Astrocyte (in vitro differentiated cells and primary cell): ENCODE results near the gene TPT1. TPM values are rescaled to one million over a fixed set of nuclear protein-coding genes. Genes with fewer than 3 reads are reported as not detected.
"Not testable (repeated sequence)": the region's sequence is repeated elsewhere in the genome, so short reads cannot be mapped to it uniquely, and the experiment has no call there.

Experiments used
- DNase-seq: peaks from one replicate; pipeline ENCODE4 v3.0.0-alpha.2; 2010; ENCODE audit warnings: low read depth
- FAIRE-seq: peaks from 2 replicates; lab custom pipeline; 2011; peaks lifted over from hg19 to GRCh38; lab: Jason Lieb, UNC
- H2AFZ ChIP-seq: 2 replicates; pipeline ENCODE4 v1.6.0; 2012; ENCODE audit warnings: low read depth, low read length, inconsistent platforms
- H3K27ac ChIP-seq: 2 replicates; pipeline ENCODE4 v1.5.1; 2011; ENCODE audit warnings: low read depth, low read length, inconsistent platforms
- H3K27me3 ChIP-seq: 2 replicates; pipeline ENCODE4 v1.6.0; 2011; ENCODE audit warnings: low read length, inconsistent platforms; ENCODE audit not compliant: insufficient read depth
- H3K36me3 ChIP-seq: 2 replicates; pipeline ENCODE4 v1.5.1; 2011; ENCODE audit warnings: low read length, inconsistent platforms; ENCODE audit not compliant: insufficient read depth
- H3K4me1 ChIP-seq: 2 replicates; pipeline ENCODE4 v1.5.1; 2011; ENCODE audit warnings: low read length, inconsistent platforms; ENCODE audit not compliant: insufficient read depth
- H3K4me2 ChIP-seq: 2 replicates; pipeline ENCODE4 v1.6.0; 2012; ENCODE audit warnings: low read length, inconsistent platforms
- H3K4me3 ChIP-seq: 2 replicates; pipeline ENCODE4 v1.5.1; 2011; ENCODE audit warnings: low read depth, mild to moderate bottlenecking, low read length, inconsistent platforms; ENCODE audit not compliant: insufficient read depth
- H3K79me2 ChIP-seq: 2 replicates; pipeline ENCODE4 v1.6.0; 2012; ENCODE audit warnings: mild to moderate bottlenecking, low read length, inconsistent platforms; ENCODE audit not compliant: insufficient read depth
- H3K9ac ChIP-seq: 2 replicates; pipeline ENCODE4 v1.6.0; 2012; ENCODE audit warnings: mild to moderate bottlenecking, low read length, inconsistent platforms
- H3K9me3 ChIP-seq: 2 replicates; pipeline ENCODE4 v1.5.1; 2012; ENCODE audit warnings: low read depth, mild to moderate bottlenecking, low read length, inconsistent platforms; ENCODE audit not compliant: insufficient read depth
- H4K20me1 ChIP-seq: 2 replicates; pipeline ENCODE4 v1.6.0; 2012; ENCODE audit warnings: low read length, inconsistent platforms; ENCODE audit not compliant: insufficient read depth
- H3K27ac Mint-ChIP-seq: one replicate; pipeline ENCODE4 v1.8.0; 2021; ENCODE audit warnings: mild to moderate bottlenecking, mixed read lengths; ENCODE audit not compliant: unreplicated experiment
- H3K27me3 Mint-ChIP-seq: one replicate; pipeline ENCODE4 v1.8.0; 2021; ENCODE audit warnings: low read depth, mixed read lengths; ENCODE audit not compliant: unreplicated experiment
- H3K36me3 Mint-ChIP-seq: one replicate; pipeline ENCODE4 v1.8.0; 2021; ENCODE audit warnings: low read depth, mixed read lengths; ENCODE audit not compliant: unreplicated experiment
- H3K4me1 Mint-ChIP-seq: one replicate; pipeline ENCODE4 v1.8.0; 2021; ENCODE audit warnings: low read depth, mixed read lengths; ENCODE audit not compliant: unreplicated experiment
- H3K4me3 Mint-ChIP-seq: one replicate; pipeline ENCODE4 v1.8.0; 2021; ENCODE audit warnings: mild to moderate bottlenecking, moderate library complexity, mixed read lengths; ENCODE audit not compliant: unreplicated experiment
- H3K9me3 Mint-ChIP-seq: one replicate; pipeline ENCODE4 v1.8.0; 2021; ENCODE audit warnings: mild to moderate bottlenecking, mixed read lengths; ENCODE audit not compliant: unreplicated experiment
- EZH2 ChIP-seq: IDR thresholded peaks from 2 replicates; pipeline ENCODE4 v1.6.1; 2012; ENCODE audit warnings: mild to moderate bottlenecking, low read length, inconsistent platforms; ENCODE audit not compliant: insufficient read depth
- total RNA-seq: library from RNA; stranded (reverse); gene quantifications from 2 replicates; pipeline ENCODE4 v1.2.1, GENCODE V29; 2021
- TF ChIP-seq, protein P1 (sequence below): IDR thresholded peaks from 2 replicates; pipeline ENCODE4 v1.5.1; 2011; ENCODE audit warnings: low read depth, mild to moderate bottlenecking, inconsistent platforms, low read length, moderate library complexity; ENCODE audit not compliant: insufficient read depth

Gene TPT1
- total RNA-seq, 1 donor from 2014 or later = 2,540 TPM

DNA sequence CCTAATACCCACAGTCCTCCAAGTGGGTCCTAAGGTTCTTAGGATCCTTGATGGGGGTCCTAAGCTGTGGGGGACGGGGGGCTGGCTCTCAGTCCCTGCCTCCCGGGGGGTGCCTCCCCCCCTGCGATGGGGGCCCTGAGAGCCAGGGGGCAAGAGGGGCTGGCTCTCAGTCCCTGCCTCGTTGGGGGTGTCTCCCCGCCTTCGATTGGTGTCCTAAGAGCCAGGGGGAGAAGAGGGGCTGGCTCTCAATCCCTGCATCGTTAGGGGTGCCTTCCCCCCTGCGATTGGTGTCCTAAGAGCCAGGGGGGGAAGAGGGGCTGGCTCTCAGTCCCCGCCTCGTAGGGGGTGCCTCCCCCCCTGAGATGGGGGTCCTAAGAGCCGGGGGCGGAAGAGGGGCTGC, 40.2 kb upstream of the TPT1 start:
- Mint-ChIP-seq H3K4me1 (no peaks in the 10 kb centered on the region), H3K36me3 (peaks cover 5% of the 10 kb centered on the region), H3K27ac (no peak overlapping the region), H3K9me3 (no peaks in the 10 kb centered on the region), H3K27me3 (no peaks in the 10 kb centered on the region), H3K4me3 (no peak overlapping the region)
- H3K79me2 ChIP-seq = no peaks in the 10 kb centered on the region
- DNase-seq (no peak), FAIRE-seq (no peak)
- no peak overlapping the region for H3K4me2 ChIP-seq
- no peaks in the 10 kb centered on the region for H3K27me3 ChIP-seq
- H3K9ac ChIP-seq = no peak overlapping the region
- no peaks in the 10 kb centered on the region for H3K4me1 ChIP-seq
- no peaks in the 10 kb centered on the region for H3K36me3 ChIP-seq
- no peaks in the 10 kb centered on the region for H3K9me3 ChIP-seq
- TF ChIP-seq, protein P1, sequence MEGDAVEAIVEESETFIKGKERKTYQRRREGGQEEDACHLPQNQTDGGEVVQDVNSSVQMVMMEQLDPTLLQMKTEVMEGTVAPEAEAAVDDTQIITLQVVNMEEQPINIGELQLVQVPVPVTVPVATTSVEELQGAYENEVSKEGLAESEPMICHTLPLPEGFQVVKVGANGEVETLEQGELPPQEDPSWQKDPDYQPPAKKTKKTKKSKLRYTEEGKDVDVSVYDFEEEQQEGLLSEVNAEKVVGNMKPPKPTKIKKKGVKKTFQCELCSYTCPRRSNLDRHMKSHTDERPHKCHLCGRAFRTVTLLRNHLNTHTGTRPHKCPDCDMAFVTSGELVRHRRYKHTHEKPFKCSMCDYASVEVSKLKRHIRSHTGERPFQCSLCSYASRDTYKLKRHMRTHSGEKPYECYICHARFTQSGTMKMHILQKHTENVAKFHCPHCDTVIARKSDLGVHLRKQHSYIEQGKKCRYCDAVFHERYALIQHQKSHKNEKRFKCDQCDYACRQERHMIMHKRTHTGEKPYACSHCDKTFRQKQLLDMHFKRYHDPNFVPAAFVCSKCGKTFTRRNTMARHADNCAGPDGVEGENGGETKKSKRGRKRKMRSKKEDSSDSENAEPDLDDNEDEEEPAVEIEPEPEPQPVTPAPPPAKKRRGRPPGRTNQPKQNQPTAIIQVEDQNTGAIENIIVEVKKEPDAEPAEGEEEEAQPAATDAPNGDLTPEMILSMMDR = no peak
- no peak for TF ChIP-seq EZH2
- no peak overlapping the region for H2AFZ ChIP-seq
- H3K4me3 ChIP-seq = no peak overlapping the region
- H4K20me1 ChIP-seq = no peaks in the 10 kb centered on the region
- no peak overlapping the region for H3K27ac ChIP-seq

GRCh38 chr13:45380708-45381107, 39.7 kb upstream of the TPT1 start:
- not testable (repeated sequence) for H3K9me3 Mint-ChIP-seq, H3K4me3 Mint-ChIP-seq, H3K27ac ChIP-seq, H2AFZ ChIP-seq, H3K4me3 ChIP-seq, H3K9ac ChIP-seq, H3K27ac Mint-ChIP-seq, DNase-seq, H3K36me3 Mint-ChIP-seq, H3K27me3 Mint-ChIP-seq, H3K79me2 ChIP-seq, H3K4me2 ChIP-seq, H3K4me1 Mint-ChIP-seq, H4K20me1 ChIP-seq, H3K9me3 ChIP-seq, H3K36me3 ChIP-seq, FAIRE-seq, H3K4me1 ChIP-seq, H3K27me3 ChIP-seq

GRCh38 chr13:45379516-45379915, 38.5 kb upstream of the TPT1 start:
- H3K79me2 ChIP-seq, H3K4me3 ChIP-seq, H3K4me2 ChIP-seq, H3K36me3 ChIP-seq, H3K9me3 ChIP-seq, H3K27me3 ChIP-seq, DNase-seq, H3K27me3 Mint-ChIP-seq, H3K27ac Mint-ChIP-seq, H4K20me1 ChIP-seq, H3K9me3 Mint-ChIP-seq, H2AFZ ChIP-seq, H3K4me1 Mint-ChIP-seq, H3K4me3 Mint-ChIP-seq, H3K4me1 ChIP-seq, H3K9ac ChIP-seq, FAIRE-seq, H3K36me3 Mint-ChIP-seq, H3K27ac ChIP-seq: not testable (repeated sequence)

- not testable (repeated sequence) for H3K4me1 Mint-ChIP-seq, H3K4me1 ChIP-seq, H3K27me3 Mint-ChIP-seq, H3K4me2 ChIP-seq, H3K27me3 ChIP-seq, H3K4me3 ChIP-seq, H3K36me3 ChIP-seq, H3K36me3 Mint-ChIP-seq, H4K20me1 ChIP-seq, H3K4me3 Mint-ChIP-seq, H3K9me3 ChIP-seq, DNase-seq, H3K9me3 Mint-ChIP-seq, H3K79me2 ChIP-seq, H3K9ac ChIP-seq, H3K27ac ChIP-seq, FAIRE-seq, H3K27ac Mint-ChIP-seq, H2AFZ ChIP-seq
These were observed 37.8 kb upstream of the TPT1 start for GRCh38 chr13:45378786-45379185.

- not testable (repeated sequence) for H3K27ac ChIP-seq, H3K27ac Mint-ChIP-seq, H2AFZ ChIP-seq, H3K9me3 Mint-ChIP-seq, H3K9ac ChIP-seq, H3K36me3 ChIP-seq, H3K4me2 ChIP-seq, FAIRE-seq, H3K4me3 ChIP-seq, H3K27me3 Mint-ChIP-seq, H3K9me3 ChIP-seq, H3K4me3 Mint-ChIP-seq, H3K27me3 ChIP-seq, DNase-seq, H3K4me1 Mint-ChIP-seq, H4K20me1 ChIP-seq, H3K79me2 ChIP-seq, H3K4me1 ChIP-seq
- peaks cover 11% of the 10 kb centered on the region for H3K36me3 Mint-ChIP-seq
These were observed 36.3 kb upstream of the TPT1 start for GRCh38 chr13:45377314-45377713.
